ENCODE measurements around the gene SCRN1.

Gene SCRN1

DNA sequence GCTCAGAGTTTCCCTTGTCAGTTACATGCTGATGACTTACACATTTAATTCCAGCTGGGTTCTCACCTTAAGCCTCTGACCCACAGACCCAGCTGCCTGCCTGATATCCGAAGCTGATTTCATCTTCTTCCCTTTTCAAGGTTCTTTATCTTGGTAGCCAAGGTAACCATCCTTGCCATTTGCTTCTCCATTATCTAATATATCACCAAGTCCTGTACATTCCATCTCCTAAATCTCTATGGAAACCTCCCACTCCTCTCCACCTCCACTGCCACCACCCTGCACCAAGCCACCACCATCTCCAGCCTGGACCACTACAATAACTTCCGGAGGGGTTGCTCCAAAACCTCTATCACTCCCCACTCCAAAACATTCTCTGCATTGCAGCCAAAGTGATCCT lies 19.9 kb downstream of the SCRN1 start:
- TF ChIP-seq YY1 (IDR thresholded peaks at IDR 0.05; ENCODE audit: low read depth) (no peak), EP300 (IDR thresholded peaks at IDR 0.05; ENCODE audit: borderline replicate concordance) (no peak), TCF12 (IDR thresholded peaks at IDR 0.05; ENCODE audit: low read depth) (no peak), RAD21 (IDR thresholded peaks at IDR 0.05; ENCODE audit: low read depth) (no peak), CREB1 (IDR thresholded peaks at IDR 0.05; ENCODE audit: low read depth) (no peak), FOXM1 (IDR thresholded peaks at IDR 0.05; ENCODE audit: borderline replicate concordance, low read depth) (no peak), EGR1 (IDR thresholded peaks at IDR 0.05) (no peak), NFIC (IDR thresholded peaks at IDR 0.05) (no peak), TAF1 (IDR thresholded peaks at IDR 0.05; ENCODE audit: low read depth) (no peak), ZBTB7A (IDR thresholded peaks at IDR 0.05; ENCODE audit: low read depth) (no peak), CEBPB (IDR thresholded peaks at IDR 0.05) (no peak), TEAD4 (IDR thresholded peaks at IDR 0.05) (no peak)
- TF ChIP-seq, protein P1, sequence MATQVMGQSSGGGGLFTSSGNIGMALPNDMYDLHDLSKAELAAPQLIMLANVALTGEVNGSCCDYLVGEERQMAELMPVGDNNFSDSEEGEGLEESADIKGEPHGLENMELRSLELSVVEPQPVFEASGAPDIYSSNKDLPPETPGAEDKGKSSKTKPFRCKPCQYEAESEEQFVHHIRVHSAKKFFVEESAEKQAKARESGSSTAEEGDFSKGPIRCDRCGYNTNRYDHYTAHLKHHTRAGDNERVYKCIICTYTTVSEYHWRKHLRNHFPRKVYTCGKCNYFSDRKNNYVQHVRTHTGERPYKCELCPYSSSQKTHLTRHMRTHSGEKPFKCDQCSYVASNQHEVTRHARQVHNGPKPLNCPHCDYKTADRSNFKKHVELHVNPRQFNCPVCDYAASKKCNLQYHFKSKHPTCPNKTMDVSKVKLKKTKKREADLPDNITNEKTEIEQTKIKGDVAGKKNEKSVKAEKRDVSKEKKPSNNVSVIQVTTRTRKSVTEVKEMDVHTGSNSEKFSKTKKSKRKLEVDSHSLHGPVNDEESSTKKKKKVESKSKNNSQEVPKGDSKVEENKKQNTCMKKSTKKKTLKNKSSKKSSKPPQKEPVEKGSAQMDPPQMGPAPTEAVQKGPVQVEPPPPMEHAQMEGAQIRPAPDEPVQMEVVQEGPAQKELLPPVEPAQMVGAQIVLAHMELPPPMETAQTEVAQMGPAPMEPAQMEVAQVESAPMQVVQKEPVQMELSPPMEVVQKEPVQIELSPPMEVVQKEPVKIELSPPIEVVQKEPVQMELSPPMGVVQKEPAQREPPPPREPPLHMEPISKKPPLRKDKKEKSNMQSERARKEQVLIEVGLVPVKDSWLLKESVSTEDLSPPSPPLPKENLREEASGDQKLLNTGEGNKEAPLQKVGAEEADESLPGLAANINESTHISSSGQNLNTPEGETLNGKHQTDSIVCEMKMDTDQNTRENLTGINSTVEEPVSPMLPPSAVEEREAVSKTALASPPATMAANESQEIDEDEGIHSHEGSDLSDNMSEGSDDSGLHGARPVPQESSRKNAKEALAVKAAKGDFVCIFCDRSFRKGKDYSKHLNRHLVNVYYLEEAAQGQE (IDR thresholded peaks at IDR 0.05; ENCODE audit: low read depth): no peak
- TF ChIP-seq, protein P2, sequence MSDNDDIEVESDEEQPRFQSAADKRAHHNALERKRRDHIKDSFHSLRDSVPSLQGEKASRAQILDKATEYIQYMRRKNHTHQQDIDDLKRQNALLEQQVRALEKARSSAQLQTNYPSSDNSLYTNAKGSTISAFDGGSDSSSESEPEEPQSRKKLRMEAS (IDR thresholded peaks at IDR 0.05): no peak
- TF ChIP-seq, protein P3, sequence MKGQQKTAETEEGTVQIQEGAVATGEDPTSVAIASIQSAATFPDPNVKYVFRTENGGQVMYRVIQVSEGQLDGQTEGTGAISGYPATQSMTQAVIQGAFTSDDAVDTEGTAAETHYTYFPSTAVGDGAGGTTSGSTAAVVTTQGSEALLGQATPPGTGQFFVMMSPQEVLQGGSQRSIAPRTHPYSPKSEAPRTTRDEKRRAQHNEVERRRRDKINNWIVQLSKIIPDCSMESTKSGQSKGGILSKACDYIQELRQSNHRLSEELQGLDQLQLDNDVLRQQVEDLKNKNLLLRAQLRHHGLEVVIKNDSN (IDR thresholded peaks at IDR 0.05): no peak

DNA sequence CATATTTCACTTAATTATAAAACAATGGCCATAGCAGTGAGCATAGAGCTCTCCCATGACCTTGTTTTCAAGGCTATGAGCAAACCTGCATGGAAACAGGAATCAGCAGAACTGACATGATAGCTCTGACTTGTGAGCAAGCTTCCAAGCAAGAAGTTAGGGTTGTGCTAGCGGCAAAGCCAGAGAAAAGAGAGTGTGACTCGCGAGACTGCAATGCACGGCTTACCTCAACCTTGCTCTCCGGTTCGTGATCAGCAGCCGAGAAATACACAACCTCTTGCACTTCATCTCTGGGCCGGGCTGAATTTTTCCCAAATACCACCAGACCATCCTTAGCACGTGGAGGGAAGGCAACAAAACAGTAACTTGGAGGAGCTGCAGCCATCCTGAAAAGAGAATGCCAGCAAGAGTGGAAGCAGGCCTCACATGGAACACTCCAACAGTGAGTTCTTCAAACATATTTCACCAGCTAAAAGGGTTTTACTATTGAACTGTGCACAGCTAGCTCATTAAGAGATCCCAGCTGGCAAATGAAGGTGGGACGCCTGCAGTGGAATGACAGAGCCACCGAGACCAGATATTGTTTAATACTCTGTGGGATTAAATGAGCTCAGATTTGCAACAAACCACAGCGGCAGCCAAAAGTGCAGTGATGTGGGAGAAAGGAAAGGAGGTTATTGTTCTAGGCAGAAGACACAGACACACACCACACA lies 20.8 kb downstream of the SCRN1 start:
- TF ChIP-seq CREB1 (IDR thresholded peaks at IDR 0.05; ENCODE audit: low read depth): no peak
- TF ChIP-seq, protein P1 (IDR thresholded peaks at IDR 0.05; ENCODE audit: low read depth): no peak
- TF ChIP-seq RAD21 (IDR thresholded peaks at IDR 0.05; ENCODE audit: low read depth): no peak
- no peak for TF ChIP-seq CEBPB (IDR thresholded peaks at IDR 0.05)
- no peak for TF ChIP-seq TAF1 (IDR thresholded peaks at IDR 0.05; ENCODE audit: low read depth)
- no peak for TF ChIP-seq TEAD4 (IDR thresholded peaks at IDR 0.05)
- TF ChIP-seq ZBTB7A (IDR thresholded peaks at IDR 0.05; ENCODE audit: low read depth): no peak
- no peak for TF ChIP-seq NFIC (IDR thresholded peaks at IDR 0.05)
- TF ChIP-seq EGR1 (IDR thresholded peaks at IDR 0.05): no peak

DNA sequence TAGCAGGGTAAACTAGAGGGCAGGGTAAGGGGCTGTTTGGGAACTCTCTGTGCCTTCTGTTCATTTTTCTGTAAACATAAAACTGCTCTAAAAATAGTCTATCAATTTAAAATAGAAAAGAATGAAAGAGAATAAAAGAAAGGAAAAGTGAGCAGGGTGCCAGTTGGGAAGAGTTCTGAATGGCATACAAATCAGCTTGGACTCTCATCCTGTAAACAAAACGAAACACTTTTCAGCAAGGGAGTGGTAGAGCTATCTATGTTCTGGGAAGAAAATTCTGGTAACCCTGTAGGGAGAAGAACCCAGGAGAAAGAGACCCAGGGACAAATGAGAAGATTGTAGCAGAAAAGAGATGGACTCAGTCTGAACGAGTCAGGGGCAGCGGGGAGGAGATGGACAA lies 24.6 kb downstream of the SCRN1 start:
- TF ChIP-seq CEBPB (IDR thresholded peaks at IDR 0.05) (no peak), TAF1 (IDR thresholded peaks at IDR 0.05; ENCODE audit: low read depth) (no peak), YY1 (IDR thresholded peaks at IDR 0.05; ENCODE audit: low read depth) (no peak), FOXM1 (IDR thresholded peaks at IDR 0.05; ENCODE audit: borderline replicate concordance, low read depth) (no peak), TEAD4 (IDR thresholded peaks at IDR 0.05) (no peak), ZBTB7A (IDR thresholded peaks at IDR 0.05; ENCODE audit: low read depth) (no peak), TCF12 (IDR thresholded peaks at IDR 0.05; ENCODE audit: low read depth) (no peak), CREB1 (IDR thresholded peaks at IDR 0.05; ENCODE audit: low read depth) (no peak), EGR1 (IDR thresholded peaks at IDR 0.05) (no peak), EP300 (IDR thresholded peaks at IDR 0.05; ENCODE audit: borderline replicate concordance) (no peak), RAD21 (IDR thresholded peaks at IDR 0.05; ENCODE audit: low read depth) (no peak), NFIC (IDR thresholded peaks at IDR 0.05) (no peak)
- TF ChIP-seq, protein P2 (IDR thresholded peaks at IDR 0.05): no peak
- TF ChIP-seq, protein P1 (IDR thresholded peaks at IDR 0.05; ENCODE audit: low read depth): no peak
- TF ChIP-seq, protein P3 (IDR thresholded peaks at IDR 0.05): no peak

DNA sequence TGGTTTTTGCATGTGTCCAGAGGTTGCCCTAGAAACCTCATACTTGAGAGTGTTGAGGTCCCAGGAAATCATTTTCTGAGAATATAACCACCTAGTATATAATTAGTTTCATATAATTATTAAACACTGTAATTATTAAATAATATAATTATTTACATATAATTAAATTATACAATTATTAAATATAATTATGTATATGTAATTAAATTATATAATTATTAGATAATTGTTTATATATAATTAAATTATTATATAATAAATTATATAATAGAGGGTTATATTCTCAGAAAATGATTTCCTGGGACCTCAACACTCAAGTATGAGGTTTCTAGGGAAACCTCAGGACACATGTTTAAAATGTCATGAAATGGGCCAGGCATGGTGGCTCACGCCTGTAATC lies 27.6 kb downstream of the SCRN1 start:
- TF ChIP-seq EGR1 (IDR thresholded peaks at IDR 0.05) (no peak), RAD21 (IDR thresholded peaks at IDR 0.05; ENCODE audit: low read depth) (no peak), TCF12 (IDR thresholded peaks at IDR 0.05; ENCODE audit: low read depth) (no peak), CREB1 (IDR thresholded peaks at IDR 0.05; ENCODE audit: low read depth) (no peak), ZBTB7A (IDR thresholded peaks at IDR 0.05; ENCODE audit: low read depth) (no peak), TAF1 (IDR thresholded peaks at IDR 0.05; ENCODE audit: low read depth) (no peak), CEBPB (IDR thresholded peaks at IDR 0.05) (no peak), NFIC (IDR thresholded peaks at IDR 0.05) (no peak), FOXM1 (IDR thresholded peaks at IDR 0.05; ENCODE audit: borderline replicate concordance, low read depth) (no peak), EP300 (IDR thresholded peaks at IDR 0.05; ENCODE audit: borderline replicate concordance) (no peak), YY1 (IDR thresholded peaks at IDR 0.05; ENCODE audit: low read depth) (no peak), TEAD4 (IDR thresholded peaks at IDR 0.05) (no peak)
- TF ChIP-seq, protein P3 (IDR thresholded peaks at IDR 0.05): no peak
- TF ChIP-seq, protein P1 (IDR thresholded peaks at IDR 0.05; ENCODE audit: low read depth): no peak
- TF ChIP-seq, protein P2 (IDR thresholded peaks at IDR 0.05): no peak

All from Ishikawa (cell line).